OCI-LY7 (cell line): ENCODE measurements around the gene NTN4. TPM values are rescaled to one million over a fixed set of nuclear protein-coding genes. Genes with fewer than 3 reads are reported as not detected.

Experiments
- BruUV-seq: library from RNA; stranded (reverse); fragments of 400-500 nt; replicated peaks from 2 replicates; lab custom pipeline; 2021; lab: Mats Ljungman, UMichigan
- CTCF ChIA-PET: fragments of 300-600 bp; sonication (Branson Sonifier 250); formaldehyde crosslinking; loops from one replicate; lab custom pipeline; 2022; ENCODE audit warnings: antibody characterized with exemption; ENCODE audit not compliant: unreplicated experiment; lab: Charles Lee
- POLR2A ChIA-PET: fragments of 300-600 bp; sonication (Branson Sonifier 250); formaldehyde crosslinking; loops from one replicate; lab custom pipeline; 2022; ENCODE audit warnings: antibody characterized with exemption; lab: Charles Lee
- DNase-seq: peaks from one replicate; pipeline ENCODE4 v3.0.0-alpha.2; 2015; ENCODE audit warnings: low spot score
- H2AFZ ChIP-seq: fragments of 200-600 bp; sonication (generic), shearing (Covaris generic); 2 replicates; pipeline ENCODE4 v1.6.1; 2014; ENCODE audit warnings: mild to moderate bottlenecking, antibody characterized with exemption, low read length, moderate library complexity
- H3K27ac ChIP-seq: fragments of 200-600 bp; sonication (generic); 2 replicates; pipeline ENCODE4 v1.5.1; 2014; ENCODE audit warnings: mixed run types, low read depth, mild to moderate bottlenecking, moderate library complexity, low read length, inconsistent platforms; ENCODE audit not compliant: poor library complexity, severe bottlenecking
- H3K36me3 ChIP-seq: fragments of 200-600 bp; sonication (generic); 2 replicates; pipeline ENCODE4 v1.6.1; 2014; ENCODE audit warnings: mild to moderate bottlenecking, antibody characterized with exemption, low read length, moderate library complexity, mixed read lengths; ENCODE audit not compliant: insufficient read depth
- H3K4me1 ChIP-seq: fragments of 200-600 bp; sonication (generic); 2 replicates; pipeline ENCODE4 v1.5.1; 2014; ENCODE audit warnings: mild to moderate bottlenecking, low read length; ENCODE audit not compliant: insufficient read depth, poor library complexity, severe bottlenecking
- H3K4me2 ChIP-seq: fragments of 200-600 bp; sonication (generic); 2 replicates; pipeline ENCODE4 v1.6.1; 2014; ENCODE audit warnings: mild to moderate bottlenecking, low read length
- H3K4me3 ChIP-seq: fragments of 200-600 bp; sonication (generic); 2 replicates; pipeline ENCODE4 v1.5.1; 2014; ENCODE audit warnings: mild to moderate bottlenecking, low read depth, low read length; ENCODE audit not compliant: poor library complexity, severe bottlenecking
- H3K79me2 ChIP-seq: fragments of 200-600 bp; sonication (generic); 2 replicates; pipeline ENCODE4 v1.6.1; 2016; ENCODE audit warnings: low read depth, mild to moderate bottlenecking, low read length, moderate library complexity, mixed read lengths; ENCODE audit not compliant: insufficient read depth
- H3K9me2 ChIP-seq: fragments of 200-600 bp; sonication (generic); 2 replicates; pipeline ENCODE4 v1.6.1; 2016; ENCODE audit warnings: mild to moderate bottlenecking, low read length, mixed read lengths; ENCODE audit not compliant: insufficient read depth
- H3K9me3 ChIP-seq: fragments of 200-600 bp; sonication (generic); 2 replicates; pipeline ENCODE4 v1.6.1; 2014; ENCODE audit warnings: mild to moderate bottlenecking, mixed run types, low read length, mixed read lengths
- H4K20me1 ChIP-seq: fragments of 200-600 bp; sonication (generic); 2 replicates; pipeline ENCODE4 v1.6.1; 2014; ENCODE audit warnings: mild to moderate bottlenecking, antibody characterized with exemption, low read length, moderate library complexity, mixed read lengths; ENCODE audit not compliant: insufficient read depth
- EZH2phosphoT487 ChIP-seq: fragments of 200-600 bp; sonication (generic); IDR thresholded peaks from 2 replicates; pipeline ENCODE4 v1.6.1; 2018; ENCODE audit warnings: low read depth, borderline replicate concordance, mild to moderate bottlenecking, mixed run types, antibody characterized with exemption, low read length, moderate library complexity, mixed read lengths
- intact Hi-C: fragments of 100-400 bp; cut with micrococcal nuclease; formaldehyde crosslinking; loops from one replicate; pipeline ENCODE4 v1.10.0; 2022; ENCODE audit not compliant: unreplicated experiment
- total RNA-seq, 2 experiments: library from RNA; depleted of rRNA in 1 of 2; stranded (reverse); fragments of >200 nt in 1 of 2; shearing (Covaris generic) in 1 of 2; gene quantifications; 2 replicates each; pipeline ENCODE4 v1.2.3, GENCODE V29; 2014 to 2022
- TF ChIP-seq, protein P1 (sequence below): fragments of 200-600 bp; sonication (generic); conservative IDR thresholded peaks from 2 replicates; pipeline ENCODE4 v1.5.1; 2014; ENCODE audit warnings: mild to moderate bottlenecking, antibody characterized with exemption, low read length, moderate library complexity, mixed read lengths

The NTN4 gene
- total RNA-seq, 2 experiments from 2014 or later: not detected

DNA sequence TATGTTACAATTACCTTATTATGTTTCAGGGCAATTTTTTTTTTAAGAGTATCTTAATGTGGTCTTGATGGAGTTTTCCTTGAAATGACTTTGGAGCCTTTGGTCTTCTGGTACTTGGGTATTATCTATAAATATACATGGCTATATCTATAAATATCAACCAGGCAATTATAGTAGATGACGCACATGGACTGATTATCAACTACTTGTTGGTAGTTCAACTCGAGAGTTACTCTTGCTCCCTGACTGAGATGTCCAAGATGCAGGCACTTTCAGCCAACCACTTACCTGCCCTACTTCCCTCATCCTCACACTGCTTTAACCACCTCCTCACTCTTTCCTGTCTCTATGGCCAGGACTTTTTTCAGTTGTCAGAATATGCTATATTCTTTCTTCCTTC is 85.4 kb downstream of the NTN4 start:
- intact Hi-C loops: loop anchor here (10.0 kb wide), 1 partner anchor 290 kb away; the partner anchor contains the start of gene HAL
- Histone ChIP-seq H3K9me3 (no peaks in the 10 kb centered on the region), H3K4me1 (no peaks in the 10 kb centered on the region), H3K36me3 (no peaks in the 10 kb centered on the region), H3K9me2 (no peaks in the 10 kb centered on the region), H3K27ac (no peak overlapping the region), H4K20me1 (no peaks in the 10 kb centered on the region), H3K79me2 (no peaks in the 10 kb centered on the region), H2AFZ (no peak overlapping the region), H3K4me3 (no peak overlapping the region), H3K4me2 (no peak overlapping the region)
- BruUV-seq: no TSS peak
- POLR2A ChIA-PET: interaction anchor here (0.6 to 1.3 kb wide), 3 partner anchors 11 to 106 kb away, joined by 3 read pairs; no protein-coding TSS in a partner anchor
- CTCF ChIA-PET: no interaction called here
- DNase-seq: no peak
- TF ChIP-seq EZH2phosphoT487: no peak
- TF ChIP-seq, protein P1, sequence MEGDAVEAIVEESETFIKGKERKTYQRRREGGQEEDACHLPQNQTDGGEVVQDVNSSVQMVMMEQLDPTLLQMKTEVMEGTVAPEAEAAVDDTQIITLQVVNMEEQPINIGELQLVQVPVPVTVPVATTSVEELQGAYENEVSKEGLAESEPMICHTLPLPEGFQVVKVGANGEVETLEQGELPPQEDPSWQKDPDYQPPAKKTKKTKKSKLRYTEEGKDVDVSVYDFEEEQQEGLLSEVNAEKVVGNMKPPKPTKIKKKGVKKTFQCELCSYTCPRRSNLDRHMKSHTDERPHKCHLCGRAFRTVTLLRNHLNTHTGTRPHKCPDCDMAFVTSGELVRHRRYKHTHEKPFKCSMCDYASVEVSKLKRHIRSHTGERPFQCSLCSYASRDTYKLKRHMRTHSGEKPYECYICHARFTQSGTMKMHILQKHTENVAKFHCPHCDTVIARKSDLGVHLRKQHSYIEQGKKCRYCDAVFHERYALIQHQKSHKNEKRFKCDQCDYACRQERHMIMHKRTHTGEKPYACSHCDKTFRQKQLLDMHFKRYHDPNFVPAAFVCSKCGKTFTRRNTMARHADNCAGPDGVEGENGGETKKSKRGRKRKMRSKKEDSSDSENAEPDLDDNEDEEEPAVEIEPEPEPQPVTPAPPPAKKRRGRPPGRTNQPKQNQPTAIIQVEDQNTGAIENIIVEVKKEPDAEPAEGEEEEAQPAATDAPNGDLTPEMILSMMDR: no peak

- ChIA-PET POLR2A (interaction anchor here (0.7 to 1.3 kb wide), 6 partner anchors 10 to 603 kb away, joined by 3 read pairs; no protein-coding TSS in a partner anchor), CTCF (no interaction called here)
- Histone ChIP-seq H3K79me2 (no peaks in the 10 kb centered on the region), H2AFZ (no peak overlapping the region), H3K9me3 (no peaks in the 10 kb centered on the region), H3K27ac (no peak overlapping the region), H3K36me3 (no peaks in the 10 kb centered on the region), H3K4me3 (no peak overlapping the region), H3K4me1 (no peaks in the 10 kb centered on the region), H3K4me2 (no peak overlapping the region), H3K9me2 (no peaks in the 10 kb centered on the region), H4K20me1 (no peaks in the 10 kb centered on the region)
- BruUV-seq: no TSS peak
- intact Hi-C loops: loop anchor here (10.0 kb wide), 1 partner anchor 291 kb away; the partner anchor contains the start of gene HAL
- no peak for DNase-seq
- TF ChIP-seq, protein P1: no peak
- no peak for TF ChIP-seq EZH2phosphoT487
Measured at GRCh38 chr12:95703986-95704385, 86.6 kb downstream of the NTN4 start.

DNA sequence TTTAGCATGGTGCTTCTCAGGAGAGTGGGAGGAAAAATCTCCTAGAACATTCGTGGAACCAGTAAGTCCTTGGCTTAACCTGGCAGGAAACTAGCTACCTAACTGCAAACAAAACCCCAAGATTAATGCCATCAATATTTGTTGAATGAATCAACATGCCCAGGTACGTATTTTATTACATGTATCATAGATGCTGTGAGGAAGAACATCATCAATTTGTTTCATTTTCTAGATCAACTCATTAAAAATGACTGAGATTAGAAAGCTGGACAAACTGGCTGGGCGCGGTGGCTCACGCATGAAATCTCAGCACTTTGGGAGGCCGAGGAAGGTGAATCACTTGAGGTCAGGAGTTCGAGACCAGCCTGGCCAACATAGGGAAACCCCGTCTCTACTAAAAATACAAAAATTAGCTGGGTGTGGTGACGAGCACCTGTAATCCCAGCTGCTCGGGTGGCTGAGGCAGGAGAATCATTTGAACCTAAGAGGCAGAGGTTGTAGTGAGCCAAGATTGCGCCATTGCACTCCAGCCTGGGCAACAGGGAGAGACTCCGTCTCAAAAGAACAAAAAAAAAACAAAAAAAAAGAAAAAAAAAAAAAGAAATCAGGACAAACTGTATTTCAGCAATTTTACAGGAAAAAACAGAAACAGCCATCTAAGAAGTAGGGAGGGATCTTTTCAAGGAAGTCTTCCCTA is 88.7 kb downstream of the NTN4 start:
- CTCF ChIA-PET: no interaction called here
- Histone ChIP-seq H3K79me2 (no peaks in the 10 kb centered on the region), H4K20me1 (no peaks in the 10 kb centered on the region), H2AFZ (no peak overlapping the region), H3K4me1 (no peaks in the 10 kb centered on the region), H3K4me2 (no peak overlapping the region), H3K4me3 (no peak overlapping the region), H3K9me3 (no peaks in the 10 kb centered on the region), H3K9me2 (no peaks in the 10 kb centered on the region), H3K27ac (no peak overlapping the region), H3K36me3 (no peaks in the 10 kb centered on the region)
- intact Hi-C loops: loop anchor here (10.0 kb wide), 1 partner anchor 293 kb away; the partner anchor contains the start of gene HAL
- POLR2A ChIA-PET: interaction anchor here (0.6 to 0.7 kb wide), 2 partner anchors 55 to 1221 kb away, joined by 3 to 5 read pairs; no protein-coding TSS in a partner anchor
- DNase-seq: no peak
- no TSS peak for BruUV-seq
- TF ChIP-seq, protein P1: no peak
- TF ChIP-seq EZH2phosphoT487: no peak
